IMR-90 (cell line): ENCODE results near the gene TERB1. TPM values are rescaled to one million over a fixed set of nuclear protein-coding genes. Genes with fewer than 3 reads are reported as not detected.

ENCODE experiments used
- ATAC-seq: fragments of 200-7000 bp; cut with Tn5 transposase; 2 replicates; pipeline ENCODE4 v1.9.1; 2020; ENCODE audit warnings: low read depth, mild to moderate bottlenecking, moderate library complexity
- BruUV-seq: library from RNA; stranded (reverse); fragments of 400-500 nt; replicated peaks from 2 replicates; lab custom pipeline; 2021; lab: Mats Ljungman, UMichigan
- CTCF ChIA-PET: fragments of 300-600 bp; formaldehyde crosslinking; extraction: SDS; loops from one replicate; lab custom pipeline; 2021; ENCODE audit warnings: antibody characterized with exemption; lab: Yijun Ruan, JAX
- POLR2A ChIA-PET: fragments of 300-600 bp; sonication (Branson Sonifier 250); formaldehyde crosslinking; loops from one replicate; lab custom pipeline; 2022; ENCODE audit warnings: antibody characterized with exemption; ENCODE audit not compliant: unreplicated experiment; lab: Charles Lee
- DNase-seq: peaks from one replicate; pipeline ENCODE4 v3.0.0; 2013
- H2AFZ ChIP-seq: replicated peaks from 2 replicates; pipeline ENCODE3; 2013; ENCODE audit warnings: low read length, mild to moderate bottlenecking; ENCODE audit not compliant: poor library complexity
- H2AK5ac ChIP-seq: 2 replicates; pipeline ENCODE4 v1.6.1; 2013; ENCODE audit warnings: low read depth, low read length, inconsistent platforms
- H2AK9ac ChIP-seq: replicated peaks from 2 replicates; pipeline ENCODE3; 2013; ENCODE audit warnings: mild to moderate bottlenecking, low read depth, low read length, moderate library complexity; ENCODE audit not compliant: poor library complexity
- H2BK120ac ChIP-seq: 2 replicates; pipeline ENCODE4 v1.6.1; 2013; ENCODE audit warnings: low read depth, low read length, inconsistent platforms
- H2BK15ac ChIP-seq: 3 replicates; pipeline ENCODE4 v1.6.1; 2013; ENCODE audit warnings: low read depth, low read length, inconsistent platforms
- H2BK20ac ChIP-seq: 2 replicates; pipeline ENCODE4 v1.6.1; 2013; ENCODE audit warnings: low read depth, mild to moderate bottlenecking, inconsistent platforms, low read length, moderate library complexity
- H2BK5ac ChIP-seq: 2 replicates; pipeline ENCODE4 v1.6.1; 2013; ENCODE audit warnings: mild to moderate bottlenecking, low read depth, low read length, inconsistent platforms; ENCODE audit not compliant: poor library complexity, severe bottlenecking
- H3K14ac ChIP-seq: replicated peaks from 2 replicates; pipeline ENCODE4 v1.6.1; 2013; ENCODE audit warnings: low read depth, low read length, inconsistent platforms
- H3K18ac ChIP-seq: 2 replicates; pipeline ENCODE4 v1.6.1; 2013; ENCODE audit warnings: low read depth, low read length, control low read depth
- H3K23ac ChIP-seq: 2 replicates; pipeline ENCODE4 v1.6.1; 2013; ENCODE audit warnings: low read depth, low read length, inconsistent platforms
- H3K27ac ChIP-seq: 2 replicates; pipeline ENCODE4 v1.5.1; 2013; ENCODE audit warnings: mild to moderate bottlenecking, control low read depth, low read length; ENCODE audit not compliant: insufficient read depth
- H3K27me3 ChIP-seq: 2 replicates; pipeline ENCODE4 v1.6.1; 2013; ENCODE audit warnings: low read length; ENCODE audit not compliant: control insufficient read depth, insufficient read depth
- H3K36me3 ChIP-seq: 2 replicates; pipeline ENCODE4 v1.6.1; 2013; ENCODE audit warnings: low read length, mixed read lengths; ENCODE audit not compliant: control insufficient read depth, insufficient read depth
- H3K4ac ChIP-seq: 2 replicates; pipeline ENCODE4 v1.6.1; 2013; ENCODE audit warnings: low read depth, low read length, inconsistent platforms
- H3K4me1 ChIP-seq: 2 replicates; pipeline ENCODE4 v1.6.1; 2013; ENCODE audit warnings: low read length, mixed read lengths; ENCODE audit not compliant: control insufficient read depth, insufficient read depth
- H3K4me2 ChIP-seq: 2 replicates; pipeline ENCODE4 v1.6.1; 2013; ENCODE audit warnings: low read depth, mild to moderate bottlenecking, control low read depth, low read length, moderate library complexity
- H3K4me3 ChIP-seq: 2 replicates; pipeline ENCODE4 v1.5.1; 2013; ENCODE audit warnings: low read depth, mild to moderate bottlenecking, control low read depth, low read length, moderate library complexity; ENCODE audit not compliant: insufficient read depth
- H3K56ac ChIP-seq: 2 replicates; pipeline ENCODE4 v1.6.1; 2013; ENCODE audit warnings: low read length, inconsistent platforms; ENCODE audit not compliant: insufficient read depth; ENCODE audit errors: extremely low read depth
- H3K79me1 ChIP-seq, 2 experiments: 2 replicates each; pipeline ENCODE4 v1.6.1; 2013; ENCODE audit warnings: low read length in 2 of 2, inconsistent platforms in 1 of 2, low read depth in 1 of 2
- H3K9ac ChIP-seq: 2 replicates; pipeline ENCODE4 v1.6.1; 2013; ENCODE audit warnings: low read depth, low read length, control low read depth
- H3K9me1 ChIP-seq: 2 replicates; pipeline ENCODE4 v1.6.1; 2013; ENCODE audit warnings: low read length, inconsistent platforms; ENCODE audit not compliant: insufficient read depth
- H3K9me3 ChIP-seq: 2 replicates; pipeline ENCODE4 v1.6.1; 2013; ENCODE audit warnings: low read length; ENCODE audit not compliant: control insufficient read depth, insufficient read depth
- H4K20me1 ChIP-seq: 2 replicates; pipeline ENCODE4 v1.6.1; 2013; ENCODE audit warnings: low read length, inconsistent platforms; ENCODE audit not compliant: insufficient read depth
- H4K5ac ChIP-seq: 2 replicates; pipeline ENCODE4 v1.6.1; 2013; ENCODE audit warnings: mild to moderate bottlenecking, low read depth, low read length, control low read depth
- H4K8ac ChIP-seq, 2 experiments: 2 replicates each; pipeline ENCODE4 v1.6.1; 2013; ENCODE audit warnings: low read depth in 2 of 2, low read length in 2 of 2, control low read depth in 1 of 2, inconsistent platforms in 1 of 2
- H4K91ac ChIP-seq: 2 replicates; pipeline ENCODE4 v1.6.1; 2013; ENCODE audit warnings: low read depth, low read length, inconsistent platforms; ENCODE audit not compliant: insufficient read depth
- NFE2L2 ChIP-seq: fragments of 150-350 bp; IDR thresholded peaks from 2 replicates; pipeline ENCODE4 v1.6.1; 2016; ENCODE audit warnings: low read depth, mild to moderate bottlenecking, low read length
- POLR2A ChIP-seq: IDR thresholded peaks from 2 replicates; pipeline ENCODE4 v1.6.1; 2012; ENCODE audit warnings: mild to moderate bottlenecking, low read depth, low read length
- RAD21 ChIP-seq: IDR thresholded peaks from 2 replicates; pipeline ENCODE4 v1.6.1; 2012; ENCODE audit warnings: low read length, improper control_type of control experiment
- SMC3 ChIP-seq: fragments of 150-350 bp; IDR thresholded peaks from 2 replicates; pipeline ENCODE4 v1.6.1; 2016; ENCODE audit warnings: low read depth, mild to moderate bottlenecking, antibody characterized with exemption, low read length, moderate library complexity
- WGBS, 2 experiments: methylation state at CpG; one replicate each; pipeline versions ENCODE4 v1.1.5 to v1.1.7; 2013; ENCODE audit warnings: missing lambda C conversion rate in 2 of 2; ENCODE audit not compliant: insufficient read length in 1 of 2; ENCODE audit errors: extremely low coverage in 2 of 2; 5-methylcytosine and 5-hydroxymethylcytosine counted together
- dilution Hi-C: fragments of 300-500 bp; cut with HindIII; formaldehyde crosslinking; loops from one replicate; pipeline ENCODE4 v1.14.3; 2018; ENCODE audit warnings: low sequenced_read_pairs; ENCODE audit not compliant: unreplicated experiment
- in situ Hi-C: fragments of 300-500 bp; cut with MboI; formaldehyde crosslinking; loops from 3 replicates; pipeline ENCODE4 v1.14.3; 2019; ENCODE audit warnings: low sequenced_read_pairs, inconsistent platforms, mixed read lengths
- intact Hi-C: fragments of 100-400 bp; cut with micrococcal nuclease; formaldehyde crosslinking; loops from 2 replicates; pipeline ENCODE4 v1.10.0; 2022
- polyA plus RNA-seq, 3 experiments: library from polyadenylated mRNA; depleted of rRNA; stranded (reverse); fragments of >200 nt; gene quantifications; 2 replicates each; pipeline ENCODE4 v1.2.3, GENCODE V29; 2012; ENCODE audit warnings: low replicate concordance in 1 of 3
- total RNA-seq: library from RNA; depleted of rRNA; stranded (reverse); fragments of >200 nt; gene quantifications from 2 replicates; pipeline ENCODE4 v1.2.3, GENCODE V29; 2012
- TF ChIP-seq, protein P1 (sequence below): fragments of 150-350 bp; IDR thresholded peaks from 2 replicates; pipeline ENCODE4 v1.6.1; 2017; ENCODE audit warnings: mild to moderate bottlenecking, antibody characterized with exemption, low read length, low read depth
- TF ChIP-seq, protein P2 (sequence below): conservative IDR thresholded peaks from 2 replicates; pipeline ENCODE4 v1.5.1; 2012; ENCODE audit warnings: mild to moderate bottlenecking, low read depth, low read length, improper control_type of control experiment

The TERB1 gene
- total and polyA plus RNA-seq, 2 of the 4 experiments (the other 2 are of a cell fraction), result not detected

DNA sequence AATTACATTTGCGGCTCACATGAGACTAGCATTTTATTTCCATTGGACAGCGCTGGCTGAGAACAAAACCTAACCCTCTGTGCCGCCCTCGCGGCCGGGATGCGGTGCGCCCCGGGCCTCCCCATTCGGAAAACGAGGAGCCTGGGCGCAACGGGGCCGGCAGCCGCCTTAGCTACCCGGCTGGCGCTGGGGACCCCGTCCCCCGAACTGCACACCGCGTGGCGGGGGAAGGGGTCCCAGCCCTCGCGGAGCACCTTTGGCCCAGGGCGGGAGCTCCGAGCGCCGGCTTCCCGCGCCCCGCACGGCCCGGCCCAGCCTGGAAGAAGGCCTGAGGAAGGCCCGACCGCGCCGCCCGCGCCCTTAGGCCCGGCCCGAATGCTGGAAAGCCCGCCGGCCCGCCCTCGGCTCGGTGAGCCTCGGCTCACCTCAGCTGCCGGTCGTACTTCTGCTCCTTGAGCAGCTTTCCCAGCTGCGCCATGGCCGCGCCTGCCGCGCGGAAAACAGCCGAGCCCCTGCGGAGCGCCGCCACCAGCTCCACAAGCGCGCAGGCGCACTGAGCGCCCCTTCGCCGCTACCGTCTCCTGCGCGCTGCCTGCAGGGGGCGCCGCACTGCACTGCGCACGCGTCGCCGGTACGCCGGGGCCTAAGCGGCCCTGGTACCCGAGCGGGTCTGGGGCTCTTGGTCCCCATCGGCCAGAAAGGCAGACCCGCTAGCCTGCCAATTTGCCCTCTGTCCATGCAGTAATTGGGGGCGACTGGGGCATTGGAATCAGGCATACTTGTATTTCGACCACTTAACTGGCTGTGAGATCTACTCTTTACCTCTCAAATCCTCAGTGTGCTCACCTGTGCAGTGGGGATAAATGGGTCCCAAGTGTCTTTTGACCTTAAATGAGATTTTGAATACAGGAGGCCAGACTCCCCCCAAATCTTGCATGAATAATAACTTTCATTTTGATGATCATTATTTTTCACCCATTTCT is 29.3 kb upstream of the TERB1 start, which contains the start of gene NAE1:
TSS of gene NAE1 (minus strand) at position 555 of the 983 bp plus-strand sequence. CDS start at position 478, 77 bp downstream.
- Histone ChIP-seq H3K4me3 (peak within 1 kb of the TSS; percentile 75), H2AK5ac (no peak within 1 kb of the TSS), H3K4me2 (peak within 1 kb of the TSS; percentile 87), H3K56ac (no peak within 1 kb of the TSS), H4K91ac (no peak within 1 kb of the TSS; the same call in none of the 2 replicates), H2BK5ac (peak within 1 kb of the TSS; percentile 57), H4K5ac (peak within 1 kb of the TSS; percentile 86), H3K14ac (0 out of 2 replicates have a peak within 1 kb of the TSS, but pooled peaks have one; percentile 69), H3K23ac (no peak within 1 kb of the TSS; the same call in 1 of the 2 replicates), H3K9me3 (no peaks in the 10 kb centered on the region), H2BK15ac (no peak within 1 kb of the TSS; the same call in 2 of the 3 replicates), H3K4me1 (peaks cover 12% of the 10 kb centered on the region), H3K4ac (no peak within 1 kb of the TSS), H3K36me3 (peaks cover 5% of the 10 kb centered on the region), H3K79me1 (peaks cover 23 to 34% of the 10 kb centered on the region in 2 experiments), H3K27ac (peak within 1 kb of the TSS; percentile 57), H3K9me1 (peaks cover 6% of the 10 kb centered on the region; the same call in 1 of the 2 replicates), H3K18ac (no peak within 1 kb of the TSS), H4K20me1 (peaks cover 6% of the 10 kb centered on the region; the same call in 1 of the 2 replicates), H3K9ac (peak within 1 kb of the TSS; percentile 47), H2AK9ac (peak within 1 kb of the TSS; percentile 86), H2BK20ac (no peak within 1 kb of the TSS), H2AFZ (peak within 1 kb of the TSS; percentile 99), H3K27me3 (no peaks in the 10 kb centered on the region), H4K8ac (peak within 1 kb of the TSS; percentile 62 to 98), H2BK120ac (no peak within 1 kb of the TSS)
- DNase-seq (peak; percentile 81), ATAC-seq (peak; percentile 99)
- 0% methylated on average over 53 of the region's 84 CpGs; no CpG with 5 or more reads in 1 of the 2 experiments for WGBS, 2 experiments
- intact Hi-C loops (loop anchor here (1.0 kb wide), 1 partner anchor 43 kb away; no protein-coding TSS in a partner anchor), in situ Hi-C loops (no loop called here), dilution Hi-C loops (no loop called here)
- ChIA-PET POLR2A (interaction anchor here (0.5 to 1.2 kb wide), 3 partner anchors 10 to 42 kb away, joined by 3 to 5 read pairs (median 3); no protein-coding TSS in a partner anchor), CTCF (interaction anchor here (0.5 to 3.2 kb wide), 25 partner anchors 12 to 354 kb away, joined by 3 to 22 read pairs (median 5); partner anchors contain the start of genes DYNC1LI2 and PDP2)
- no TSS peak for BruUV-seq
- TF ChIP-seq, protein P1, sequence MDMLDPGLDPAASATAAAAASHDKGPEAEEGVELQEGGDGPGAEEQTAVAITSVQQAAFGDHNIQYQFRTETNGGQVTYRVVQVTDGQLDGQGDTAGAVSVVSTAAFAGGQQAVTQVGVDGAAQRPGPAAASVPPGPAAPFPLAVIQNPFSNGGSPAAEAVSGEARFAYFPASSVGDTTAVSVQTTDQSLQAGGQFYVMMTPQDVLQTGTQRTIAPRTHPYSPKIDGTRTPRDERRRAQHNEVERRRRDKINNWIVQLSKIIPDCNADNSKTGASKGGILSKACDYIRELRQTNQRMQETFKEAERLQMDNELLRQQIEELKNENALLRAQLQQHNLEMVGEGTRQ, result no peak; the same call in 1 of the 2 replicates
- TF ChIP-seq RAD21, result peak; percentile 54
- TF ChIP-seq, protein P2, sequence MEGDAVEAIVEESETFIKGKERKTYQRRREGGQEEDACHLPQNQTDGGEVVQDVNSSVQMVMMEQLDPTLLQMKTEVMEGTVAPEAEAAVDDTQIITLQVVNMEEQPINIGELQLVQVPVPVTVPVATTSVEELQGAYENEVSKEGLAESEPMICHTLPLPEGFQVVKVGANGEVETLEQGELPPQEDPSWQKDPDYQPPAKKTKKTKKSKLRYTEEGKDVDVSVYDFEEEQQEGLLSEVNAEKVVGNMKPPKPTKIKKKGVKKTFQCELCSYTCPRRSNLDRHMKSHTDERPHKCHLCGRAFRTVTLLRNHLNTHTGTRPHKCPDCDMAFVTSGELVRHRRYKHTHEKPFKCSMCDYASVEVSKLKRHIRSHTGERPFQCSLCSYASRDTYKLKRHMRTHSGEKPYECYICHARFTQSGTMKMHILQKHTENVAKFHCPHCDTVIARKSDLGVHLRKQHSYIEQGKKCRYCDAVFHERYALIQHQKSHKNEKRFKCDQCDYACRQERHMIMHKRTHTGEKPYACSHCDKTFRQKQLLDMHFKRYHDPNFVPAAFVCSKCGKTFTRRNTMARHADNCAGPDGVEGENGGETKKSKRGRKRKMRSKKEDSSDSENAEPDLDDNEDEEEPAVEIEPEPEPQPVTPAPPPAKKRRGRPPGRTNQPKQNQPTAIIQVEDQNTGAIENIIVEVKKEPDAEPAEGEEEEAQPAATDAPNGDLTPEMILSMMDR, result peak; percentile 98
- TF ChIP-seq SMC3, result peak; percentile 54
- TF ChIP-seq POLR2A, result peak; percentile 77
- no peak for TF ChIP-seq NFE2L2
